Esophagus muscularis mucosa (tissue), 3 donors: ENCODE data around the gene MYOF.

Experiments used
- CTCF ChIP-seq, 3 experiments: fragments of 200-600 bp in 2 of 3; fragments of 450-650 bp in 1 of 3; sonication (generic) in 2 of 3; IDR thresholded peaks; one replicate each; pipeline ENCODE4 v1.5.1; 2017 to 2019; ENCODE audit warnings: antibody characterized with exemption in 3 of 3, mild to moderate bottlenecking in 2 of 3, moderate library complexity in 1 of 3
- POLR2AphosphoS5 ChIP-seq, 2 donors: sonication (generic); formaldehyde crosslinking; IDR thresholded peaks; one replicate each; pipeline ENCODE4 v1.6.1; 2017; ENCODE audit warnings: antibody characterized with exemption in 2 of 2

GRCh38 chr10:93337309-93337721 lies 144.8 kb downstream of the MYOF start:
- TF ChIP-seq CTCF (IDR thresholded peaks at IDR 0.05) (no peak), POLR2AphosphoS5 (IDR thresholded peaks at IDR 0.05) (no peak)
